ENCODE data around the gene TMEM52.

TMEM52 gene

DNA sequence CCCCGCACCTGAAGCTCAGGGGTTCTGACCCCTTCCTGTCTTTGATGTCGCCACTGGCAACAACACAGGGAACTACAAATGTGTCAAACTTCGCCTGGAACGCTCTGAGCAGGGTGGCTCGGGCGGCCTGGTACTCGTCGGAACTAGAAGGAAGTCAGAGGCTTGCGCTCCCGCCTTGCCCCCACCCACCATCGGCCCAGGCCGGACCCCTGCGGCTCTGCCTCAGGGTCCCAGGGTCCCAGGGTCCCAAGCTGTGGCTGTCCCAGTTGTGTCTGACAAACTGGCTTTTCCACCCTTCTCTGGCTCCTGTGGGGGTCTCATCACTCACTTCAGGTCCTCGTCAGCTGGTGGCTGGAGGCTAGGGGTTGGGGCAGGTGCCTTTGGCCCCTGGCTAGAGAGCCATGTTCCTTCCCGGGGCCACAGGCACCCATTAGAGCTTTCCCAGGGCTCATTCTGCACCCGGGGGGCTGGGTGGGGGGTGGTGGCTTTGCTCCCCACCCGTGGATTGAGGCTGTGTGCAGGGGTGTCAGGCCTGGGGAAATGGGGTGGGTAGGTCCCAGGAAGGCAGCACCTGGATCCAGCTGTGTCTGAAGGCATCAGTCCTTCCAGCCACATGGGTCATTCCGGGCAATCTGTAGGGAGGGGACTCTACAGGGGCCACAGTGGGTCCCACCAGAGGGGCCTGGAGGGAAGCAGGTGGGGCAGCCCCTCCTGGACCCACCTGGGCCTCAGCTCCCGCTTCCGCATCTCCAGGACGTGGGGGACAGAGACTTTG is 8.0 kb upstream of the TMEM52 start:
- no peak for DNase-seq (ENCODE audit: low read depth)

- no peak for DNase-seq (ENCODE audit: low read depth)
Measured at GRCh38 chr1:1926346-1926811, 7.3 kb upstream of the TMEM52 start.

GRCh38 chr1:1925437-1926345 is 6.6 kb upstream of the TMEM52 start:
- no peak for DNase-seq (ENCODE audit: low read depth)

GRCh38 chr1:1924849-1925248 is 5.8 kb upstream of the TMEM52 start:
- DNase-seq (ENCODE audit: low read depth), result no peak

GRCh38 chr1:1924386-1924785 is 5.3 kb upstream of the TMEM52 start:
- no peak for DNase-seq (ENCODE audit: low read depth)

GRCh38 chr1:1922956-1923833 is 4.1 kb upstream of the TMEM52 start:
- no peak for DNase-seq (ENCODE audit: low read depth)

DNA sequence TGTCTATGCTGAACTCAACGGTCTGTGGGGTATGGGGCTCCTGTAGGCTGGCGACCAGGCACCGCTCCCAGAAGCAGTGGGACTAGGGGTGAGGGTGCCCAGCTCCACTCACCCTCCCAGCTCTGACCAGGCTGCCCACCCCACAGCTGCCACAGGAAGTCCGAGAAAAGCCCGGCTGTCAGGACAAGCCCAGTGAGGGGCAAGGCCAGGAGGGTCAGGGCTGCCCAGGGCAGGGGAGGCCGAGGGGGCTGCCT is 3.5 kb upstream of the TMEM52 start:
- DNase-seq (ENCODE audit: low read depth), result no peak

- DNase-seq (ENCODE audit: low read depth), result no peak
Measured at GRCh38 chr1:1921901-1922701, 3.0 kb upstream of the TMEM52 start.

GRCh38 chr1:1921459-1921862 is 2.4 kb upstream of the TMEM52 start:
- DNase-seq (ENCODE audit: low read depth), result no peak

DNA sequence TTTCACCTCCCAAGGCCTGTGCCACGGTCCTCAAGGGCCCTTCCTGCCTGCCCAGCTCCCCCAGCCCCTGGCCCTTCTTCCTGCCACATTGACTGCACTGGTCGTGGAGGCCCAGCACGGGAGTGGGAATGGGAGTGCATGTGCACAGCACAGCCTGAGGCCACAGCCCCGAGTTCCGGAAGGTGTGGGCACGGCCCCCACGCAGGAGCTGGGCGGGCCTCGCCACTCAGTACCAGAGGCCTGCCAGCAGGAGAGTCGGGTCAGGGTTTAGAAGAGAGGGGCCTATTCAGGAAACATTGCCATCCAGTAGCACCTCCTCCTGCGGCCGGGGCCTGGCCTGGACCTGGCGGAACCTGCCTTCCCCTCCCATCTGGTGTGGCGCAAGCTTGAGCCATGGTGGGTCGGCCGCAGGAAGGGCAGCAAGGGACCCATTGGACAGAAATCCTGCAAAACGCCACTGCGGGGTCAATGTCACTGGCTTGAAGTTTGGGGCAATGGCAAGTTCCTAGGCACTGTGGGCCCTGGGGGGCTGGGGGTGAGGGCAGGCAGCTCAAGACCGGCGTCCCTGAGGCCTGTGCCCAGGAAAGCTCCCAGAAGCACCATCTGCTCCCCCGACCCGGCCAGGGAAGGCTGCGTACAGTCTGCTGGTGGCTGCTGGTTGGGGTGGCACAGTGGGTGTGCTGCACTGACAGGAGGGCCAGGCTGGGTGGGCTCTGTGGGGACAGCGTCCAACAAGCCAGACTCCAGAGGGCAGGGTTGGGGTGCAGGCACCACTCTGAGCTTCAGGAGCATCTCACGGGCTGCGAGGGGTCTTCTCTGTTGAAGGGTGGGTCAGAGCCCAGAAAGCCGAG is 1.8 kb upstream of the TMEM52 start:
- DNase-seq (ENCODE audit: low read depth), result no peak

- no peak for DNase-seq (ENCODE audit: low read depth)
Measured at GRCh38 chr1:1920057-1920607, 1.1 kb upstream of the TMEM52 start.

DNA sequence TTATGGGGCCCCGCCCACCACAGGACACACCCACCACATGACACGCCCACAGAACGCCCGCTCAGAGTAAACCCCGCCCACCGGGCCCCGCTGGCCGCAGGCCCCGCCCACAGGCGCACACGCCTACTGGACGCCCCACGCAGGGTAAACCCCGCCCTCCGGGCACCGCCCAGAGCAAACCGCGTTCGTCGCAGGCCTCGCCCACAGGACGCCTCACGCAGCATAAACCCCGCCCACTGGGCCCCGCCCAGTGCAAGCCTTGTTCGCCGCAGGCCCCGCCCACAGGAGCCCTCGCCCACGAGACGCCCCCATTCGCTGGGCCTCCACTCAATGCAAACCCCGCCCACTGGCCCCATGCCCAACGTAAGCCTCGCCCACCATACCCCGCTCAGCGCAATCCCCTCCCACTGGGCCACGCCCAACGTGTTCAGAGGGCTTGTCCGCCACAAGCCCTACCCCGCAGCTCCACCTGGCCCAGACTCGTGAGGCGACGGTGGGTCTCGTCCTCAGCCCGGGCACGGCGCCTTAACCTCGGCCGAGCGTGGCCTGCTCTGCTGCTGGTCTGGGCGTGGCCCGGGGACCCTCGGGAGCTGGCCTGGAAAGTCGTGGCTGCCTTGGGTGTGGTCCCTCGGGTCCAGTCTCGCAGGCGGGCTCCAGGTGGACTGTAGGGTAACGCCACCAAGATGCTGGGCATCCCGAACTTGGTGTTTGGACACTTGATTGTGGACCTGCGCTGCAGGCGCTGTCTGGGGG is 401 bp upstream of the TMEM52 start:
- peak; percentile 99 for DNase-seq (ENCODE audit: low read depth)

- DNase-seq (ENCODE audit: low read depth), result no peak
Measured at GRCh38 chr1:1917995-1918900, 831 bp downstream of the TMEM52 start.

DNA sequence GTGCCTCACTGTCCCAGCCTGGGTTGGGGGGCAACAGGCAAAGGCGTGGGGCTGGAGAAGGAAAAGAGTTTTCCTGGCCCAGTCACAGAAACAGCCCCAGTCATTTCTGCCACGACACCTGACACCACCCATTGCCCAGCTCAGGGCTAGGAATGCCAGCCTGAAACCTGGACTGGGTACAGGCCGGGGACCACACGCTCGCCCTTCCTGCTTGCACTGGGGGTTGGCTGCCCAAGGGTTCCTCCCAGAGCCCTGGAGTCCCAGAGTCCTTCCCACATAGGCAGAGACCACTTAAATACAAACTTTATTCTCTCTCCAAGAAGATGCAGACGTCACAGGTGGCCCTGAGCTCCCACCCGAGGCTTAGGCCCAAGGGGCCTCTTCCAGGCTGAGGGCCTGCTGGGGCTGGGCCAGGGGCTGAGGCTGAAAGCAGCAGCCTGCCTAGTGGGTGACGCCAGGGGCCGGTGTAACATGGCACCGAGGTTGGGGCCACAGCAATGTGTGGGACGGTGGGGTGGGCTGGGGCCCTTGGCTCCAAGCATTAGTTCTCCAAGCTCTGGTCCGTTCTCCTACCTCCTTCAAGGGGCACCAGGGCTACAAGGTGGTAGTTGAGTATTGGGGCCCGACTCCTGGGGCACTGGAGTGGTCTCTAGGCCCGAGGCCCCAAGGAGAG is 1.6 kb downstream of the TMEM52 start:
- no peak for DNase-seq (ENCODE audit: low read depth)

DNA sequence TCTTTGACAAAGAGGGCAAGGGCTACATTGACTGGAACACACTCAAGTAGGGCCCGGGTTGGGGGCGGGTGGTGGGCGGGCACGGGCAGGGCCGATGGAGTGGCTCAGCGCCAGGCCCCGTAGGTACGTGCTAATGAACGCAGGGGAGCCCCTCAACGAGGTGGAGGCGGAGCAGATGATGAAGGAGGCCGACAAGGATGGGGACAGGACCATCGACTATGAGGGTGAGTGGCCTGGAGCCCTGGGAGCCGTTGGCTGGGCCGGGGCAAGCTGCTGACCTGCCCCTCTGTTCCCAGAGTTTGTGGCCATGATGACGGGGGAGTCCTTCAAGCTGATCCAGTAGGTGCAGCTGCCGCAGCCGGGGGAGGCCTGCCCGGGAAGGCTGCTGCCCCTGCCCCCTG is 2.2 kb downstream of the TMEM52 start:
- DNase-seq (ENCODE audit: low read depth), result no peak

- DNase-seq (ENCODE audit: low read depth), result no peak
Measured at GRCh38 chr1:1915911-1916840, 2.9 kb downstream of the TMEM52 start.
